Neural crest cell (in vitro differentiated cells): ENCODE results near the gene XDH. TPM values are rescaled to one million over a fixed set of nuclear protein-coding genes. Genes with fewer than 3 reads are reported as not detected.

ENCODE experiments used
- DNase-seq: peaks from one replicate; pipeline ENCODE4 v3.0.0; 2021; ENCODE audit warnings: low read depth, mixed read lengths, low spot score
- H3K27ac Mint-ChIP-seq: one replicate; pipeline ENCODE4 v1.8.0; 2021; ENCODE audit warnings: mild to moderate bottlenecking, mixed read lengths; ENCODE audit not compliant: unreplicated experiment
- H3K27me3 Mint-ChIP-seq: 2 replicates; pipeline ENCODE4 v1.8.0; 2021; ENCODE audit warnings: low read depth, mild to moderate bottlenecking, mixed read lengths
- H3K36me3 Mint-ChIP-seq: 2 replicates; pipeline ENCODE4 v1.8.0; 2021; ENCODE audit warnings: low read depth, mild to moderate bottlenecking, mixed read lengths
- H3K4me1 Mint-ChIP-seq: 2 replicates; pipeline ENCODE4 v1.8.0; 2021; ENCODE audit warnings: mixed read lengths
- H3K4me3 Mint-ChIP-seq: one replicate; pipeline ENCODE4 v1.8.0; 2021; ENCODE audit warnings: mild to moderate bottlenecking, mixed read lengths
- H3K9me3 Mint-ChIP-seq: 2 replicates; pipeline ENCODE4 v1.8.0; 2021; ENCODE audit warnings: mixed read lengths
- CTCF ChIP-seq: fragments of 200-600 bp; sonication (generic); conservative IDR thresholded peaks from 2 replicates; pipeline ENCODE4 v1.5.0; 2021; ENCODE audit warnings: antibody characterized with exemption, mild to moderate bottlenecking
- total RNA-seq: library from RNA; stranded (reverse); gene quantifications from 2 replicates; pipeline ENCODE4 v1.2.1, GENCODE V29; 2021

The XDH gene
- total RNA-seq, 1 donor from 2014 or later, result 0.75 TPM

GRCh38 chr2:31366733-31367132 is 47.8 kb downstream of the XDH start:
- peaks cover 3% of the 10 kb centered on the region for H3K9me3 Mint-ChIP-seq
- H3K36me3 Mint-ChIP-seq, result peaks cover 4% of the 10 kb centered on the region
- DNase-seq, result no peak
- no peak overlapping the region for H3K4me3 Mint-ChIP-seq
- no peaks in the 10 kb centered on the region for H3K4me1 Mint-ChIP-seq
- H3K27me3 Mint-ChIP-seq, result no peaks in the 10 kb centered on the region
- no peak overlapping the region for H3K27ac Mint-ChIP-seq
- no peak for TF ChIP-seq CTCF

- Mint-ChIP-seq H3K27ac (no peak overlapping the region), H3K27me3 (no peaks in the 10 kb centered on the region), H3K36me3 (peaks cover 4% of the 10 kb centered on the region), H3K9me3 (peaks cover 3% of the 10 kb centered on the region), H3K4me3 (no peak overlapping the region), H3K4me1 (no peaks in the 10 kb centered on the region)
- TF ChIP-seq CTCF, result no peak
- DNase-seq, result no peak
These were observed 48.6 kb downstream of the XDH start for GRCh38 chr2:31365834-31366505.

- no peak for TF ChIP-seq CTCF
- peaks cover 3% of the 10 kb centered on the region for H3K9me3 Mint-ChIP-seq
- no peak overlapping the region for H3K27ac Mint-ChIP-seq
- no peak for DNase-seq
- H3K36me3 Mint-ChIP-seq, result peaks cover 4% of the 10 kb centered on the region
- H3K27me3 Mint-ChIP-seq, result no peaks in the 10 kb centered on the region
- H3K4me1 Mint-ChIP-seq, result no peaks in the 10 kb centered on the region
- H3K4me3 Mint-ChIP-seq, result no peak overlapping the region
These were observed 49.2 kb downstream of the XDH start for GRCh38 chr2:31365348-31365747.

DNA sequence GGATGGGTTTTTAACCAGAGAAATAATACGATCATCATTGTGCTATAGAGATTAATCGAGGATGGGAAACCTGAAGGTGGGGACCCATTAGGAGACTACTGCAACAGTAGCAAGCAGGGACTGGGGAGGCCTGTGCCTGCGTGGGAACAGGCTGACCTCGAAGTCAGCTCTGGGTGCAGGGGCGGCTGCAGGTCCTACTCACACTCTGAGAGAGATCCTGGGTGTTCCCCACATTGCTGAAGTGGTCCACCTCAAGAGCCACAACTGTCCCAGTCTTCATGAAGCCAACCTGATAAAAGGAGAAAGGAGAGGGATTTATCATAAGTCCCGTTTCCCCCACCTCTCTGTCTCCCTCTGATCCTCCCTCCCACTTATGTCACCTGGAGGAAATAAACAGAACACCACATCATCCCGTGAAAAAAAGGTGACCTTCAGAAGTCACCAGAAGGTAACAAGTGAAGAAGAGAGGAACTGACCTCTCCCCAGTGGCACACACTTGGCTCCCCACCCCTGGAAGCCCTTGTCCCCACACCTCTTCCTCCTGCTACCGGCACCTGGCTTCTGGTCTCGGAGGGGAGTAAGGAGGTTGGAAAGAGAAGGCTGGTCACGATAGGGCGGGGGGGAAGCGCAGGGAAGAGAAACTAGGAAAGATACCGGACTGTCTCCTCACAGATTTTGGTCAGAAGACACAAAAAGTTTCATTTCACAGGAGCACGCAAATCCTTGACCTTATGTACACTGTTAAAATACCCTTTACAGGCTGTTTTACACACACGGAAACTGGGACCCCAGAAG is 50.4 kb downstream of the XDH start:
- no peak overlapping the region for H3K27ac Mint-ChIP-seq
- H3K36me3 Mint-ChIP-seq, result peaks cover 4% of the 10 kb centered on the region
- H3K4me1 Mint-ChIP-seq, result no peaks in the 10 kb centered on the region
- no peaks in the 10 kb centered on the region for H3K27me3 Mint-ChIP-seq
- no peak for DNase-seq
- peaks cover 3% of the 10 kb centered on the region for H3K9me3 Mint-ChIP-seq
- no peak overlapping the region for H3K4me3 Mint-ChIP-seq
- TF ChIP-seq CTCF, result no peak

DNA sequence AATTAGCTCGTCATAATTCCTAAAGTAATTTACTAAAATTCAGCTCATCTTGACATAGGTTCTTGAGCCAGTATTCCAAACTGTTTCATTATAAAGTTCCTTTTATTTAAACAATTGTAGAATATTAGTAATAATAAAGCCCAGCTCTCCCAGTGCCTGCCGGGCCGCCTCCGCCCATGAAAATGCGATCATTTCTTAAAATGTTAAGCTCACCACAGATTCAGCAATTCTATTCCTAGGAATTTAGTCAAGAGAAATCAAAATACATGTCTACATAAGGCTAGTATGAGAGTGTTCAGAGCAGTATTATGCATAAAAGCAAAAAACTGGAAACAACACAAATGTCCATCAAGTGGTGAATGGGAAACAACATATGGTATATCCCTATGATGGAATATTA is 52.0 kb downstream of the XDH start:
- H3K9me3 Mint-ChIP-seq, result peaks cover 3% of the 10 kb centered on the region
- H3K4me1 Mint-ChIP-seq, result no peaks in the 10 kb centered on the region
- peaks cover 4% of the 10 kb centered on the region for H3K36me3 Mint-ChIP-seq
- no peak for DNase-seq
- no peaks in the 10 kb centered on the region for H3K27me3 Mint-ChIP-seq
- no peak overlapping the region for H3K4me3 Mint-ChIP-seq
- TF ChIP-seq CTCF, result no peak
- no peak overlapping the region for H3K27ac Mint-ChIP-seq
